Peyer's patch (tissue), 4 donors: ENCODE measurements around the gene BBLN.

Experiments
- CTCF ChIP-seq, 6 experiments: fragments of 450-650 bp in 4 of 6; fragments of 200-600 bp in 2 of 6; sonication (generic) in 1 of 6; IDR thresholded peaks; one replicate each; pipeline ENCODE4 v1.5.1; 2017 to 2019; ENCODE audit warnings: antibody characterized with exemption in 6 of 6, mild to moderate bottlenecking in 3 of 6, moderate library complexity in 1 of 6
- POLR2A ChIP-seq, 2 donors: fragments of 450-650 bp; IDR thresholded peaks; one replicate each; pipeline ENCODE4 v1.5.1; 2017; ENCODE audit warnings: antibody characterized with exemption in 2 of 2, mild to moderate bottlenecking in 2 of 2, moderate library complexity in 2 of 2

DNA sequence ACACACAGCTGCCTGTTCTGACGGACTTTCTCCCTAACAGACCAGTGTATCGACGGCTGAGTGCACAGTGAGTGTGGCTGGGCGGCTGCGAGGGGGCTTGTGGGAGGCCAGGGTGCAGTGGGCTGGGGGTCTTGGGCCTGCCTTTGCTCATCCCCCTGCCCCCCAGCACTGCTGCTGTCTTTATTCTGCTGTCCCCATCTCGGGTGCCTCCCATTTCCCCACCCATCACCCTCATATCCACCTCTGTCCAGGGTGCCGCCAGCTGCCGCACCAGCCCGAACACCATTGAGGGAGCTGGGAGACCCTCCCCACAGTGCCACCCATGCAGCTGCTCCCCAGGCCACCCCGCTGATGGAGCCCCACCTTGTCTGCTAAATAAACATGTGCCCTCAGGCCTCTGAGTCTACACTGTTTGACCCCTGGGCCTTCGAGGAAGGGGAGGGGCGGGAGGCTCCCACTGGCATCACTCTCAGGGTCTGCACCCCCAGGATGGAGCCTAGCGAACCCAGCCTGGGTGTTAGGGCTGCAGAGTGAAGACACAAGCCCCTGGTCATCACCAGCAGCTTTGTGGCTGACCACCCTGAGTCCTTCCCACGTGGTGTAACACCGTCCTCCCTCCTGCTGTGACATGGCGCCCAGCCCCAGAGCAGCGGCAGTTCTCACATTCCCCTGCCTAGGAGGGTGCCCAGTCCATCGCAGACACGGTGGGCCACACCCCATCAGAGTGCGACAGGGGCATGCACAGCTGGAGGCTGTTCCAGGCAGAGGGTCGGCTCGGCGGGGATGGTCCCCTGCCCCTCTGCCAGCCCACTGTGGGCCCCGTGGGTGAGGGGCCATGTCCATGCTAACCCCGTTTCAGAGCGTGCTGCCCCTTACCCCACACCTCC, 6.8 kb upstream of the BBLN start:
- TF ChIP-seq CTCF (IDR thresholded peaks at IDR 0.05) (no peak), POLR2A (IDR thresholded peaks at IDR 0.05) (no peak)
